GM19452 (cell line): Measurements from ENCODE around the gene NEK8.
"Not testable (repeated sequence)": the region's sequence is repeated elsewhere in the genome, so short reads cannot be mapped to it uniquely, and the experiment has no call there.

Experiments used
- ATAC-seq: cut with Tn5 transposase; IDR thresholded peaks from one replicate; pipeline ENCODE4 v1.9.1; 2021; ENCODE audit not compliant: unreplicated experiment

The NEK8 gene

GRCh38 chr17:28725166-28725659 lies 3.4 kb upstream of the NEK8 start:
- ATAC-seq, result no peak

- ATAC-seq, result no peak
Measured at GRCh38 chr17:28725660-28726225, 2.8 kb upstream of the NEK8 start.

- ATAC-seq, result no peak
Measured at GRCh38 chr17:28726226-28726626, 2.4 kb upstream of the NEK8 start, which contains the start of gene TLCD1. Gene TLCD1 (minus strand): TSS chr17:28726233. CDS start chr17:28726097, 136 bp downstream.

- peak; percentile 32 for ATAC-seq
Measured at GRCh38 chr17:28726627-28727491, 1.7 kb upstream of the NEK8 start.

GRCh38 chr17:28729950-28730330 lies 1.4 kb downstream of the NEK8 start:
- no peak for ATAC-seq

GRCh38 chr17:28733346-28733745 lies 4.8 kb downstream of the NEK8 start:
- ATAC-seq, result no peak

GRCh38 chr17:28734712-28735241 lies 6.2 kb downstream of the NEK8 start:
- no peak for ATAC-seq

- no peak for ATAC-seq
Measured at GRCh38 chr17:28735242-28735722, 6.7 kb downstream of the NEK8 start.

- ATAC-seq, result not testable (repeated sequence)
Measured at GRCh38 chr17:28735913-28736769, 7.6 kb downstream of the NEK8 start.

GRCh38 chr17:28737316-28737715 lies 8.7 kb downstream of the NEK8 start:
- ATAC-seq, result no peak

GRCh38 chr17:28737770-28738679 lies 9.4 kb downstream of the NEK8 start:
- ATAC-seq, result peak; percentile 47

GRCh38 chr17:28738680-28739384 lies 10.2 kb downstream of the NEK8 start:
- ATAC-seq, result no peak

GRCh38 chr17:28740406-28741357 lies 12.1 kb downstream of the NEK8 start:
- no peak for ATAC-seq

GRCh38 chr17:28741358-28742349 lies 13.1 kb downstream of the NEK8 start:
- no peak for ATAC-seq

GRCh38 chr17:28743243-28744103 lies 14.9 kb downstream of the NEK8 start, which contains the start of gene TRAF4:
Gene TRAF4 (plus strand): TSS chr17:28744011. CDS start chr17:28744113, 102 bp downstream.
- ATAC-seq, result peak; percentile 63
